ENCODE results near the gene CDIP1. TPM values are rescaled to one million over a fixed set of nuclear protein-coding genes. Genes with fewer than 3 reads are reported as not detected.

CDIP1 gene
- total and polyA plus RNA-seq, 9 of the 15 experiments (the other 6 are each of a cell fraction or from before 2014, with no cell fraction given), result 0.29 TPM; not detected in 8

- TF ChIP-seq ZNF395 (CRISPR knock-in tag; IDR thresholded peaks at IDR 0.05), result peak; percentile 48; the same call in 1 of the 2 replicates
- TF ChIP-seq ARID2 (IDR thresholded peaks at IDR 0.05), result no peak
- no peak for TF ChIP-seq TCF3 (CRISPR knock-in tag; IDR thresholded peaks at IDR 0.05)
- no peak for TF ChIP-seq NFRKB (IDR thresholded peaks at IDR 0.05; ENCODE audit: low read depth)
- no peak for TF ChIP-seq HMG20B (CRISPR knock-in tag; IDR thresholded peaks at IDR 0.05)
- peak; percentile 67 for TF ChIP-seq JUND (IDR thresholded peaks at IDR 0.05; ENCODE audit: borderline replicate concordance, low read depth, low read length)
- peak; percentile 28; the same call in 1 of the 3 replicates for TF ChIP-seq JUND (tag; IDR thresholded peaks at IDR 0.05; ENCODE audit: borderline replicate concordance, low read depth, low read length)
- no peak for TF ChIP-seq ELF4 (CRISPR knock-in tag; IDR thresholded peaks at IDR 0.05)
- no peak for TF ChIP-seq PPARD (CRISPR knock-in tag; IDR thresholded peaks at IDR 0.05)
- TF ChIP-seq CBX3 (IDR thresholded peaks at IDR 0.05; ENCODE audit: borderline replicate concordance in 1 of 2, low read length in 2 of 2), result no peak; a peak in 1 of 3 replicates
- TF ChIP-seq HSF4 (CRISPR knock-in tag; IDR thresholded peaks at IDR 0.05; ENCODE audit: borderline replicate concordance), result no peak
- no peak for TF ChIP-seq POLR3G (IDR thresholded peaks at IDR 0.05; ENCODE audit: extremely low read depth, insufficient read length, insufficient replicate concordance)
- no peak for TF ChIP-seq ZNF316 (IDR thresholded peaks at IDR 0.05)
- TF ChIP-seq, protein P1, sequence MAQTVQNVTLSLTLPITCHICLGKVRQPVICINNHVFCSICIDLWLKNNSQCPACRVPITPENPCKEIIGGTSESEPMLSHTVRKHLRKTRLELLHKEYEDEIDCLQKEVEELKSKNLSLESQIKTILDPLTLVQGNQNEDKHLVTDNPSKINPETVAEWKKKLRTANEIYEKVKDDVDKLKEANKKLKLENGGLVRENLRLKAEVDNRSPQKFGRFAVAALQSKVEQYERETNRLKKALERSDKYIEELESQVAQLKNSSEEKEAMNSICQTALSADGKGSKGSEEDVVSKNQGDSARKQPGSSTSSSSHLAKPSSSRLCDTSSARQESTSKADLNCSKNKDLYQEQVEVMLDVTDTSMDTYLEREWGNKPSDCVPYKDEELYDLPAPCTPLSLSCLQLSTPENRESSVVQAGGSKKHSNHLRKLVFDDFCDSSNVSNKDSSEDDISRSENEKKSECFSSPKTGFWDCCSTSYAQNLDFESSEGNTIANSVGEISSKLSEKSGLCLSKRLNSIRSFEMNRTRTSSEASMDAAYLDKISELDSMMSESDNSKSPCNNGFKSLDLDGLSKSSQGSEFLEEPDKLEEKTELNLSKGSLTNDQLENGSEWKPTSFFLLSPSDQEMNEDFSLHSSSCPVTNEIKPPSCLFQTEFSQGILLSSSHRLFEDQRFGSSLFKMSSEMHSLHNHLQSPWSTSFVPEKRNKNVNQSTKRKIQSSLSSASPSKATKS (CRISPR knock-in tag; IDR thresholded peaks at IDR 0.05), result no peak
- no peak for TF ChIP-seq ZNF79 (CRISPR knock-in tag; IDR thresholded peaks at IDR 0.05; ENCODE audit: low read depth)
- TF ChIP-seq ERF (CRISPR knock-in tag; IDR thresholded peaks at IDR 0.05), result 0 out of 2 replicates have a peak, but pooled peaks have one; percentile 82
- no peak for TF ChIP-seq MIER1 (IDR thresholded peaks at IDR 0.05; ENCODE audit: low read depth)
- peak; percentile 74; the same call in 1 of the 2 replicates for TF ChIP-seq ZBTB7A (IDR thresholded peaks at IDR 0.05; ENCODE audit: borderline replicate concordance, control insufficient read depth, low read depth, low read length)
- TF ChIP-seq ARID3B (CRISPR knock-in tag; IDR thresholded peaks at IDR 0.05; ENCODE audit: borderline replicate concordance), result no peak
- TF ChIP-seq RCOR1 (IDR thresholded peaks at IDR 0.05; ENCODE audit: borderline replicate concordance in 1 of 2, low read depth in 2 of 2, low read length in 2 of 2), result peak in 1 of 2 experiments; percentile 48; a peak in 2 of 4 replicates
- TF ChIP-seq TBP (optimal IDR thresholded peaks at IDR 0.05; ENCODE audit: low read depth, low read length), result peak; percentile 76
- TF ChIP-seq HLTF (IDR thresholded peaks at IDR 0.05), result no peak
- TF ChIP-seq ETV1 (tag; conservative IDR thresholded peaks at IDR 0.05; ENCODE audit: low read depth), result peak; percentile 58; the same call in 1 of the 2 replicates
- no peak for TF ChIP-seq GTF2E2 (tag; IDR thresholded peaks at IDR 0.05)
These were observed 62.4 kb downstream of the CDIP1 start, which contains the start of gene HMOX2 (continued) for GRCh38 chr16:4475880-4476788.
